GM23248 (cell line): ENCODE data around the gene CACHD1.

ENCODE experiments used
- EZH2 ChIP-seq: fragments of 200-600 bp; sonication (generic); IDR thresholded peaks from 2 replicates; pipeline ENCODE4 v1.6.1; 2018; ENCODE audit warnings: antibody characterized with exemption, mild to moderate bottlenecking; ENCODE audit not compliant: insufficient read depth, poor library complexity, severe bottlenecking
- EZH2phosphoT487 ChIP-seq: fragments of 200-600 bp; sonication (generic); IDR thresholded peaks from 2 replicates; pipeline ENCODE4 v1.6.1; 2018; ENCODE audit warnings: antibody characterized with exemption, moderate library complexity, mild to moderate bottlenecking, low read depth; ENCODE audit not compliant: insufficient read depth

DNA sequence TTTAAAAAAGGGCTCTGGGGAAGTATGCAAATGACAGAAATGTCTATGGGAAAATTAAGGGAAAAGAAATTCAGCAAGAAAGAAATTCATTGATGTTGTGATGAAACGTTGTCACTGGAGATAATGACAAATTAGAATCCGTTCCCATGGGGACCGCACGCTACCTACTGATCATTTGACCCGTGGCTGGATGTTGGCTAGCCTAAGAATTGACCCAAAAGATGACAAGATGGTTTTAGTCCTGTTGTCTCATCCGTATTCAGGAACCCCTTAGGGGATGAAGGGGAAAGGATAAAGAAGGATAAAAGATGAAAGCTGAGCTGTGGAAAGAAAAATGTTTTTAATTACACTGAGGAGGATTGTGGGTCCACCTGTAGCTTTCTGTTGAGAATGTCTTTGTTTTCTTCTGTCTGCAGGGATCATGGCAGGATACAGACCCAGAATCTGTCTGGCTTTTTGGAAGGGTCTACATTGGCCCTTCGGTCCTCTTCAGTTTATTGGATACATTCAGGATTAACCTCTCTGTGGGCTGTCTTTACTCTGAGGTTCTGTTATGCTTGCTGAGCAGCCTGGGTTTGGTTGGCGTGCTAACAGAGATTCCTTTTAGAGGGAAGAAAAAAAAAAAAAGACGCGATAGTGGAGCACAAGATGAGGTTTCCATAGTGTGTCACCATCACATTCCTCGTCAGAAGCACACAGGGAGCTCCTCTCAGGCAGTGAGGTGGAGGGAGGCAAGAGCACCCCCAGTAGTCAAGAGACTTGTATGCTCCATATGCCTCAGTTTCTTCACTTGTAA is 106.2 kb downstream of the CACHD1 start:
- no peak for TF ChIP-seq EZH2
- TF ChIP-seq EZH2phosphoT487, result no peak
